Thyroid gland (tissue), 4 donors: ENCODE data around the gene TIMP3. TPM values are rescaled to one million over a fixed set of nuclear protein-coding genes. Genes with fewer than 3 reads are reported as not detected.

Experiments used
- DNase-seq, 2 donors: peaks; one replicate each; pipeline ENCODE4 v3.0.0-alpha.2; 2019
- H3K27ac ChIP-seq, 3 donors: fragments of 200-600 bp; sonication (generic); 1 replicate in 2 of 3; 2 replicates in 1 of 3; pipeline ENCODE4 v1.5.1; 2016 to 2019; ENCODE audit warnings: mild to moderate bottlenecking in 1 of 3, moderate library complexity in 1 of 3
- H3K27me3 ChIP-seq: fragments of 200-600 bp; sonication (generic); one replicate; pipeline ENCODE4 v1.5.1; 2019
- H3K36me3 ChIP-seq, 2 donors: fragments of 200-600 bp; sonication (generic); one replicate each; pipeline ENCODE4 v1.5.1; 2016 to 2019
- H3K4me1 ChIP-seq, 2 donors: fragments of 200-600 bp; sonication (generic); one replicate each; pipeline ENCODE4 v1.5.1; 2017 to 2019
- H3K4me3 ChIP-seq, 3 donors: fragments of 200-600 bp; sonication (generic); replicated peaks in 1 of 3; 1 replicate in 2 of 3; 2 replicates in 1 of 3; pipeline ENCODE4 v1.5.1; 2016; ENCODE audit warnings: mild to moderate bottlenecking in 1 of 3
- H3K9me3 ChIP-seq: fragments of 200-600 bp; sonication (generic); one replicate; pipeline ENCODE4 v1.5.1; 2017
- CTCF ChIP-seq, 6 experiments: fragments of 200-600 bp in 3 of 6; fragments of 450-650 bp in 3 of 6; sonication (generic) in 3 of 6; IDR thresholded peaks; one replicate each; pipeline ENCODE4 v1.5.1; 2016 to 2019; ENCODE audit warnings: antibody characterized with exemption in 6 of 6, mild to moderate bottlenecking in 2 of 6, inconsistent platforms in 1 of 6, moderate library complexity in 1 of 6
- POLR2A ChIP-seq, 2 donors: fragments of 450-650 bp; IDR thresholded peaks; one replicate each; pipeline ENCODE4 v1.6.1; 2017; ENCODE audit warnings: antibody characterized with exemption in 2 of 2, mild to moderate bottlenecking in 2 of 2, moderate library complexity in 1 of 2
- WGBS, 2 donors: methylation state at CpG; one replicate each; pipeline ENCODE4 v1.1.5; 2017; 5-methylcytosine and 5-hydroxymethylcytosine counted together
- intact Hi-C: fragments of 100-400 bp; cut with DNase I; formaldehyde crosslinking; loops from one replicate; pipeline ENCODE4 v1.15.1; 2023
- total RNA-seq, 4 donors: library from RNA; depleted of rRNA; stranded (reverse); fragments of >200 nt; gene quantifications; one replicate each; pipeline ENCODE4 v1.2.3, GENCODE V29; 2016

The TIMP3 gene
- total RNA-seq, 4 donors from 2014 or later, result 424 to 772 (median 543) TPM

- H3K27me3 ChIP-seq, result no peaks in the 10 kb centered on the region
- no peaks in the 10 kb centered on the region for H3K36me3 ChIP-seq
- DNase-seq, result no peak
- H3K27ac ChIP-seq, result no peak overlapping the region
- H3K4me3 ChIP-seq, result no peak overlapping the region
- intact Hi-C loops, result loop anchor here (10.0 kb wide), 1 partner anchor 194 kb away; no protein-coding TSS in a partner anchor
- H3K9me3 ChIP-seq, result no peaks in the 10 kb centered on the region
- H3K4me1 ChIP-seq, result peaks cover 15 to 16% of the 10 kb centered on the region in 2 donors
- no peak for TF ChIP-seq POLR2A (IDR thresholded peaks at IDR 0.05)
- TF ChIP-seq CTCF (IDR thresholded peaks at IDR 0.05), result no peak
- 94 to 95% methylated on average over 6 of the region's 6 CpGs for WGBS, 2 donors
Measured at GRCh38 chr22:32791056-32791455, 10.4 kb upstream of the TIMP3 start.

GRCh38 chr22:32791485-32791884 lies 10.0 kb upstream of the TIMP3 start:
- Histone ChIP-seq H3K27me3 (no peaks in the 10 kb centered on the region), H3K36me3 (no peaks in the 10 kb centered on the region), H3K4me1 (peaks cover 15 to 16% of the 10 kb centered on the region in 2 donors), H3K27ac (no peak overlapping the region), H3K9me3 (no peaks in the 10 kb centered on the region), H3K4me3 (no peak overlapping the region)
- DNase-seq, result no peak
- TF ChIP-seq POLR2A (IDR thresholded peaks at IDR 0.05) (no peak), CTCF (IDR thresholded peaks at IDR 0.05) (no peak)
- intact Hi-C loops, result loop anchor here (10.0 kb wide), 1 partner anchor 193 kb away; no protein-coding TSS in a partner anchor
- 97% methylated on average over 7 of the region's 7 CpGs for WGBS, 2 donors

DNA sequence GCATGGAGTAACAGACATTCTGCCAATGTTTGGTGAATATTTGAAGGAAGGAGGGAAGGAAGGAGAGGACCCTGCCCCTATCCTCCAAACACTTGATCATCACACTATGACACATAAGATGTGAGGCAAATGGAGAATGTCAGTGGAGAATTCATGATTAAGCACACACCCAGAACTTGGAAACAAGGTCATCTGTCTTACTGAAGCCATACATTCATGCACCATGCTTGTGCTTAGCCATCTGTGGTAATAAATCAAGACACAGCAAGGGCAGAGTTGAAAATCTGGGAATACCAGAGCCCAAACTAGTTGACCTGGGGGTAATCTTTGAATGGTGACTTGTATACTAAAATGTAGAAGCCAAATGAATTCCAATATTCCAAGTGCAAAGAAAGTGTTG lies 7.9 kb upstream of the TIMP3 start:
- intact Hi-C loops, result loop anchor here (10.0 kb wide), 1 partner anchor 191 kb away; no protein-coding TSS in a partner anchor
- Histone ChIP-seq H3K4me3 (no peak overlapping the region), H3K9me3 (no peaks in the 10 kb centered on the region), H3K36me3 (no peaks in the 10 kb centered on the region), H3K27me3 (no peaks in the 10 kb centered on the region), H3K4me1 (peaks cover 13 to 18% of the 10 kb centered on the region in 2 donors), H3K27ac (no peak overlapping the region)
- DNase-seq, result no peak
- TF ChIP-seq CTCF (IDR thresholded peaks at IDR 0.05) (no peak), POLR2A (IDR thresholded peaks at IDR 0.05) (no peak)

DNA sequence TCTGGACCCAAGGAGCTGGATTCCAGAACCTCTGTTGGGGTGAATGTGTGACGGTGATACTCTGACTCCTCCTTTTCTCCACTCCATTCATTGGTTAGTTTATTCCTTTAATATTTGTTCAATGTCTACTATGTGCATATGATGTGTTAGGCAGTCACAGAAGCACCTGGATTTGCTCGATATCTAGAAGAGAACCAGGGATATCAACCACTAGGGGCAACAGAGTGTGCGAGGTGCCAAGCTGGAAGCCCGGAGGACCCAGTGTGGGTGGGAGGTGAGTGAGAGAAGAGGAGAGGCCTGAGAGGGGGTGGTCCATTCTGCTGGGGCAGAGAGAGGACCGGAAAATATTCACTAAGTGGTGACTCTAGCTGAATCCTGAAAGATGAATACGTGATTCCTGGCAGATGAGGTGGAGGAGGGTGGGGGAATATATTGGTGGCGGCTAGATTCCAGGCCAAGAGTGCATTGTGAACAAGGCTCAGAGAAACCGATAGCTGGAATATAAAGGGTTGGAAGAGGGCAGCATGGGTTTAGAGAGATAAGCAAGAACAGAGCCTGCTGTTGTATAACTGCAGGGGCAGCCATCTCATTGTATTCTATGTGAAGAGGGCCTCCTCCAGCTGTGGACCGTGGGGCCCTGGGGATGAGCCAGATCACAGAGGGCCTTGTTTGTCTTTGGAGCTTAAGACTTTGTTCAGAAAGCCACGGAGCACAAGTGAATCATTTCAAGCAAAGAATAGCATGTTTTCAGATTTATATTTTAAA lies 6.9 kb upstream of the TIMP3 start:
- Histone ChIP-seq H3K9me3 (no peaks in the 10 kb centered on the region), H3K4me1 (peaks cover 2 to 8% of the 10 kb centered on the region in 2 donors), H3K27ac (no peak overlapping the region), H3K27me3 (no peaks in the 10 kb centered on the region), H3K4me3 (no peak overlapping the region), H3K36me3 (no peaks in the 10 kb centered on the region)
- intact Hi-C loops, result loop anchor here (2.0 to 10.0 kb wide), 3 partner anchors 132 to 264 kb away; no protein-coding TSS in a partner anchor
- TF ChIP-seq CTCF (IDR thresholded peaks at IDR 0.05), result no peak
- TF ChIP-seq POLR2A (IDR thresholded peaks at IDR 0.05), result no peak
- 77 to 80% methylated on average over 10 of the region's 10 CpGs for WGBS, 2 donors
- no peak for DNase-seq

- no peak overlapping the region for H3K4me3 ChIP-seq
- no peak for DNase-seq
- no peaks in the 10 kb centered on the region for H3K36me3 ChIP-seq
- no peak overlapping the region for H3K27ac ChIP-seq
- no peak for TF ChIP-seq POLR2A (IDR thresholded peaks at IDR 0.05)
- no peak for TF ChIP-seq CTCF (IDR thresholded peaks at IDR 0.05)
- intact Hi-C loops, result loop anchor here (2.0 to 10.0 kb wide), 3 partner anchors 133 to 264 kb away; no protein-coding TSS in a partner anchor
- 91 to 95% methylated on average over 4 of the region's 4 CpGs for WGBS, 2 donors
- peaks cover 0 to 8% of the 10 kb centered on the region in 2 donors for H3K4me1 ChIP-seq
- no peaks in the 10 kb centered on the region for H3K27me3 ChIP-seq
- no peaks in the 10 kb centered on the region for H3K9me3 ChIP-seq
Measured at GRCh38 chr22:32795214-32795596, 6.3 kb upstream of the TIMP3 start.
